A549 (cell line): ENCODE data around the gene TJP2. TPM values are rescaled to one million over a fixed set of nuclear protein-coding genes. Genes with fewer than 3 reads are reported as not detected.

Source experiments
- ATAC-seq, 2 experiments: fragments of 200-7000 bp in 1 of 2; fragments of >200 bp in 1 of 2; cut with Nextera tagmentation in 1 of 2; cut with Tn5 transposase in 1 of 2; 3 replicates each; pipeline versions ENCODE4 v1.8.0 to v1.9.1; 2018 to 2020; ENCODE audit warnings: mild to moderate bottlenecking in 1 of 2, moderate library complexity in 1 of 2
- CTCF ChIA-PET: fragments of 300-600 bp; sonication (Branson Sonifier 250); formaldehyde crosslinking; extraction: SDS; loops from one replicate; lab custom pipeline; 2021; ENCODE audit warnings: antibody characterized with exemption, inconsistent platforms; lab: Yijun Ruan, JAX
- POLR2A ChIA-PET: fragments of 350-600 bp; formaldehyde crosslinking; extraction: SDS; loops from one replicate; lab custom pipeline; 2021; ENCODE audit warnings: antibody characterized with exemption, inconsistent platforms; lab: Yijun Ruan, JAX
- DNase-seq, 2 experiments: peaks; one replicate each; pipeline versions ENCODE4 v3.0.0 to v3.0.0-alpha.2; 2011 to 2016; ENCODE audit warnings: low read depth in 1 of 2, low spot score in 1 of 2
- FAIRE-seq: peaks from 2 replicates; lab custom pipeline; 2011; peaks lifted over from hg19 to GRCh38; lab: Jason Lieb, UNC
- H3K27ac ChIP-seq, 2 experiments: fragments of >200 bp; sonication (Bioruptor Twin); formaldehyde crosslinking; 3 replicates each; pipeline ENCODE4 v1.5.1; 2016 to 2017
- H3K4me1 ChIP-seq: fragments of >200 bp; sonication (Bioruptor Twin); formaldehyde crosslinking; 3 replicates; pipeline ENCODE4 v1.6.1; 2016
- H3K4me2 ChIP-seq: fragments of >200 bp; sonication (Bioruptor Twin); formaldehyde crosslinking; 3 replicates; pipeline ENCODE4 v1.6.1; 2016
- H3K4me3 ChIP-seq: fragments of >200 bp; sonication (Bioruptor Twin); formaldehyde crosslinking; 3 replicates; pipeline ENCODE4 v1.5.1; 2016
- H3K9me3 ChIP-seq: fragments of >200 bp; sonication (Bioruptor Twin); formaldehyde crosslinking; 3 replicates; pipeline ENCODE4 v1.6.1; 2016
- CHD4 ChIP-seq: fragments of 200-600 bp; sonication (generic); IDR thresholded peaks from 2 replicates; pipeline ENCODE4 v1.6.1; 2016; ENCODE audit warnings: antibody characterized with exemption, mild to moderate bottlenecking, borderline replicate concordance
- FOXS1 ChIP-seq: fragments of 250-450 bp; sonication (Bioruptor Pico); IDR thresholded peaks from 2 replicates; pipeline ENCODE4 v1.5.0; 2020; ENCODE audit warnings: mild to moderate bottlenecking, moderate library complexity
- HEYL ChIP-seq: fragments of 250-450 bp; sonication (Bioruptor Pico); IDR thresholded peaks from 2 replicates; pipeline ENCODE4 v1.8.0; 2021; ENCODE audit warnings: mild to moderate bottlenecking, moderate library complexity
- HOXA7 ChIP-seq: fragments of 250-450 bp; sonication (Bioruptor Pico); IDR thresholded peaks from 2 replicates; pipeline ENCODE4 v1.5.0; 2020; ENCODE audit warnings: mild to moderate bottlenecking, moderate library complexity
- HOXB5 ChIP-seq: fragments of 250-450 bp; sonication (Bioruptor Pico); IDR thresholded peaks from 2 replicates; pipeline ENCODE4 v1.5.0; 2020; ENCODE audit warnings: mild to moderate bottlenecking, moderate library complexity
- MAFK ChIP-seq: fragments of 450-650 bp; IDR thresholded peaks from 2 replicates; pipeline ENCODE4 v1.6.1; 2014; ENCODE audit not compliant: partially characterized antibody
- MAZ ChIP-seq: fragments of 150-350 bp; IDR thresholded peaks from 2 replicates; pipeline ENCODE4 v1.6.1; 2014; ENCODE audit warnings: antibody characterized with exemption, low read depth, low read length, borderline replicate concordance
- NPAS2 ChIP-seq: fragments of 250-450 bp; sonication (Bioruptor Pico); IDR thresholded peaks from 2 replicates; pipeline ENCODE4 v1.8.0; 2022; ENCODE audit warnings: mild to moderate bottlenecking, moderate library complexity, borderline replicate concordance
- POLR2A ChIP-seq: IDR thresholded peaks from 2 replicates; pipeline ENCODE4 v1.6.1; 2012; ENCODE audit warnings: mild to moderate bottlenecking, low read length
- POLR2AphosphoS2 ChIP-seq: conservative IDR thresholded peaks from 2 replicates; pipeline ENCODE4 v1.6.1; 2012; ENCODE audit warnings: low read length, improper control_type of control experiment, inconsistent platforms
- SREBF2 ChIP-seq: fragments of 450-650 bp; IDR thresholded peaks from 2 replicates; pipeline ENCODE4 v1.6.1; 2014; ENCODE audit warnings: mild to moderate bottlenecking, moderate library complexity
- ZSCAN20 ChIP-seq: fragments of 250-450 bp; sonication (Bioruptor Pico); IDR thresholded peaks from 2 replicates; pipeline ENCODE4 v1.8.0; 2022; ENCODE audit warnings: mild to moderate bottlenecking, moderate library complexity
- WGBS: methylation state at CpG from one replicate; pipeline ENCODE4 v1.1.6; 2017; ENCODE audit errors: missing lambda C conversion rate; 5-methylcytosine and 5-hydroxymethylcytosine counted together
- polyA plus RNA-seq, 4 experiments: library from polyadenylated mRNA; depleted of rRNA in 3 of 4; stranded (reverse); fragments of >200 nt; fragmentation: RNase III in 1 of 4; extraction: RNeasy Plus Mini Kit Qiagen cat#74134 plus additional on column Dnase treatment in 1 of 4; gene quantifications; 2 replicates in 3 of 4; 3 replicates in 1 of 4; pipeline ENCODE4 v1.2.3, GENCODE V29; 2011 to 2017
- TF ChIP-seq, protein P1 (sequence below): fragments of >200 bp; sonication (Bioruptor Twin); formaldehyde crosslinking; IDR thresholded peaks from 2 replicates; pipeline ENCODE4 v1.6.1; 2016
- TF ChIP-seq, protein P2 (sequence below): fragments of 200-600 bp; sonication (generic); IDR thresholded peaks from 2 replicates; pipeline ENCODE4 v1.6.1; 2016; ENCODE audit warnings: antibody characterized with exemption, mild to moderate bottlenecking, moderate library complexity
- TF ChIP-seq, protein P3 (sequence below): fragments of >200 bp; sonication (Bioruptor Twin); formaldehyde crosslinking; IDR thresholded peaks from 3 replicates; pipeline ENCODE4 v1.5.1; 2016

TJP2 gene
- polyA plus RNA-seq, 2 of the 4 experiments (the other 2 are of a cell fraction): 1.7 to 3.6 TPM

DNA sequence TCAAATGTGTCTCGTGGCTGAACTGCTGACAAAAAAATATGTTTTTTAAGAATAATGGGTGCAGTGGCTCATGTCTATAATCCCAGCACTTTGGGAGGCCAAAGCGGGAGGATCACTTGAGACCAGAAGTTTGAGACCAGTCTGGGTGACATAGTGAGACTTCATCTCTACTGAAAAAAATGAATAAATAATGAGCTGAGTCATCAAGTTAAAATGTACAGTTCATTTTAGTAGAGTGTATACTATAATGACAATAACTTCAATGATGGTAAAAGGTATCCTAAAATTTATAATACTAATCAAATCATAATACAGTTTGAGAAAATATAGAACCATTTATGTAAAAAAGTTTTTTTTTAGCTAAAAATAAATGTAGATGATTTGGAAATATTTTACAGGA lies 37.9 kb upstream of the TJP2 start:
- H3K4me1 ChIP-seq: peaks cover 9% of the 10 kb centered on the region; the same call in 1 of the 3 replicates
- POLR2A ChIA-PET: no interaction called here

DNA sequence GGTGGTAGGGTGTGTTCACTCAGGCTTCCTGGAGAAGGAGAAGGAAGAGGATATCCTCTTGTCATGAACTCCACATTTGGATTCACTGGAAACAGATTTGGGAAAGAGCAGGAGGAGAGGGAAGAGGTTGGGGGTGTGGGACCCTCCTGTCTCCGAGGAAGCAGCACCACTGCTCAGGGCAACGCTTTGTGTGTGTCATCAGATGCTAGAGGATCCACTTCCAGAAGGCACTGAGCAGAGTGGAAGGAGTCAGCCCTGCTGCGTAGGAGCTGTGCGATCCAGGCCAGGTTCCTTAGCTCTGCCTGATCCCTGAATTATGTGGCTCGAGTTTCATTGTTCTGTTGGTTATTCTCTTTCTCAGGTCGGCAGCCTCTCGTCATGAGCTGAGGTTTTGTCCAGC lies 37.3 kb upstream of the TJP2 start:
- Histone ChIP-seq H3K4me1 (peaks cover 3% of the 10 kb centered on the region; the same call in 1 of the 3 replicates), H3K4me3 (no peak overlapping the region), H3K4me2 (no peak overlapping the region), H3K9me3 (no peaks in the 10 kb centered on the region), H3K27ac (no peak overlapping the region)
- 78% methylated on average over 7 of the region's 7 CpGs for WGBS
- FAIRE-seq (no peak), DNase-seq (no peak), ATAC-seq (no peak)
- ChIA-PET POLR2A (no interaction called here), CTCF (interaction anchor here (1.1 to 1.5 kb wide), 2 partner anchors 27 to 79 kb away, joined by 3 read pairs; no protein-coding TSS in a partner anchor)
- no peak for TF ChIP-seq MAZ
- TF ChIP-seq, protein P1, sequence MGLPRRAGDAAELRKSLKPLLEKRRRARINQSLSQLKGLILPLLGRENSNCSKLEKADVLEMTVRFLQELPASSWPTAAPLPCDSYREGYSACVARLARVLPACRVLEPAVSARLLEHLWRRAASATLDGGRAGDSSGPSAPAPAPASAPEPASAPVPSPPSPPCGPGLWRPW: no peak
- TF ChIP-seq FOXS1 (CRISPR knock-in tag): no peak
- TF ChIP-seq POLR2A: no peak
- TF ChIP-seq NPAS2: no peak
- no peak for TF ChIP-seq SREBF2
- TF ChIP-seq HOXB5 (CRISPR knock-in tag): no peak
- no peak for TF ChIP-seq HEYL (CRISPR knock-in tag)
- TF ChIP-seq, protein P2, sequence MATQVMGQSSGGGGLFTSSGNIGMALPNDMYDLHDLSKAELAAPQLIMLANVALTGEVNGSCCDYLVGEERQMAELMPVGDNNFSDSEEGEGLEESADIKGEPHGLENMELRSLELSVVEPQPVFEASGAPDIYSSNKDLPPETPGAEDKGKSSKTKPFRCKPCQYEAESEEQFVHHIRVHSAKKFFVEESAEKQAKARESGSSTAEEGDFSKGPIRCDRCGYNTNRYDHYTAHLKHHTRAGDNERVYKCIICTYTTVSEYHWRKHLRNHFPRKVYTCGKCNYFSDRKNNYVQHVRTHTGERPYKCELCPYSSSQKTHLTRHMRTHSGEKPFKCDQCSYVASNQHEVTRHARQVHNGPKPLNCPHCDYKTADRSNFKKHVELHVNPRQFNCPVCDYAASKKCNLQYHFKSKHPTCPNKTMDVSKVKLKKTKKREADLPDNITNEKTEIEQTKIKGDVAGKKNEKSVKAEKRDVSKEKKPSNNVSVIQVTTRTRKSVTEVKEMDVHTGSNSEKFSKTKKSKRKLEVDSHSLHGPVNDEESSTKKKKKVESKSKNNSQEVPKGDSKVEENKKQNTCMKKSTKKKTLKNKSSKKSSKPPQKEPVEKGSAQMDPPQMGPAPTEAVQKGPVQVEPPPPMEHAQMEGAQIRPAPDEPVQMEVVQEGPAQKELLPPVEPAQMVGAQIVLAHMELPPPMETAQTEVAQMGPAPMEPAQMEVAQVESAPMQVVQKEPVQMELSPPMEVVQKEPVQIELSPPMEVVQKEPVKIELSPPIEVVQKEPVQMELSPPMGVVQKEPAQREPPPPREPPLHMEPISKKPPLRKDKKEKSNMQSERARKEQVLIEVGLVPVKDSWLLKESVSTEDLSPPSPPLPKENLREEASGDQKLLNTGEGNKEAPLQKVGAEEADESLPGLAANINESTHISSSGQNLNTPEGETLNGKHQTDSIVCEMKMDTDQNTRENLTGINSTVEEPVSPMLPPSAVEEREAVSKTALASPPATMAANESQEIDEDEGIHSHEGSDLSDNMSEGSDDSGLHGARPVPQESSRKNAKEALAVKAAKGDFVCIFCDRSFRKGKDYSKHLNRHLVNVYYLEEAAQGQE: no peak
- no peak for TF ChIP-seq ZSCAN20
- TF ChIP-seq HOXA7 (CRISPR knock-in tag): no peak
- TF ChIP-seq MAFK: no peak
- TF ChIP-seq, protein P3, sequence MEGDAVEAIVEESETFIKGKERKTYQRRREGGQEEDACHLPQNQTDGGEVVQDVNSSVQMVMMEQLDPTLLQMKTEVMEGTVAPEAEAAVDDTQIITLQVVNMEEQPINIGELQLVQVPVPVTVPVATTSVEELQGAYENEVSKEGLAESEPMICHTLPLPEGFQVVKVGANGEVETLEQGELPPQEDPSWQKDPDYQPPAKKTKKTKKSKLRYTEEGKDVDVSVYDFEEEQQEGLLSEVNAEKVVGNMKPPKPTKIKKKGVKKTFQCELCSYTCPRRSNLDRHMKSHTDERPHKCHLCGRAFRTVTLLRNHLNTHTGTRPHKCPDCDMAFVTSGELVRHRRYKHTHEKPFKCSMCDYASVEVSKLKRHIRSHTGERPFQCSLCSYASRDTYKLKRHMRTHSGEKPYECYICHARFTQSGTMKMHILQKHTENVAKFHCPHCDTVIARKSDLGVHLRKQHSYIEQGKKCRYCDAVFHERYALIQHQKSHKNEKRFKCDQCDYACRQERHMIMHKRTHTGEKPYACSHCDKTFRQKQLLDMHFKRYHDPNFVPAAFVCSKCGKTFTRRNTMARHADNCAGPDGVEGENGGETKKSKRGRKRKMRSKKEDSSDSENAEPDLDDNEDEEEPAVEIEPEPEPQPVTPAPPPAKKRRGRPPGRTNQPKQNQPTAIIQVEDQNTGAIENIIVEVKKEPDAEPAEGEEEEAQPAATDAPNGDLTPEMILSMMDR: no peak
- TF ChIP-seq POLR2AphosphoS2: no peak

More for the DNA sequence above, 37.9 kb upstream of the TJP2 start:
- no peak for DNase-seq
- H3K27ac ChIP-seq: no peak overlapping the region
- ATAC-seq: no peak
- no peak for FAIRE-seq
- TF ChIP-seq CHD4: no peak
- peak; percentile 68 for TF ChIP-seq MAFK
- TF ChIP-seq, all 56 proteins: peak for 1
- H3K9me3 ChIP-seq: no peaks in the 10 kb centered on the region
- H3K4me2 ChIP-seq: no peak overlapping the region
- WGBS: 80% methylated on average over 2 of the region's 2 CpGs
- CTCF ChIA-PET: interaction anchor here (0.9 to 1.5 kb wide), 2 partner anchors 22 to 26 kb away, joined by 3 to 6 read pairs; no protein-coding TSS in a partner anchor
- no peak overlapping the region for H3K4me3 ChIP-seq

DNA sequence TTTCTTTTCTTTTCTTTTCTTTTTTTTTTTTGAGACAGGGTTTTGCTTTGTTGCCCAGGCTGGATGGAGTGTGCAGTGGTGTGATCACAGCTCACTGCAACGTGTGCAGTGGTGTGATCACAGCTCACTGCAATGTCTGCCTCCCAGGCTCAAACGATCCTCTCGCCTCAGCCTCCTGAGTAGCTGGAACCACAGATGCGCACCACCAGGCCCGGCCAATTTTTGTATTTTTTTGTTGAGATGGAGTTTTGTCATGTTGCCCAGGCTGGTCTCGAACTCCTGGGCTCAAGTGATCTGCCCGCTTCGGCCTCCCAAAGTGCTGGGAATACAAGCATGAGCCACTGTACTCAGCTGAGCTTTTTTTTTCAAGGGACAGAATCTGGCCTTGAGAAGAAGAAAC lies 36.8 kb upstream of the TJP2 start:
- ATAC-seq (no peak), FAIRE-seq (no peak), DNase-seq (no peak)
- CTCF ChIA-PET: interaction anchor here (1.1 to 1.5 kb wide), 2 partner anchors 27 to 79 kb away, joined by 3 read pairs; no protein-coding TSS in a partner anchor
- no peak overlapping the region for H3K4me3 ChIP-seq
- 83% methylated on average over 8 of the region's 8 CpGs for WGBS
- TF ChIP-seq, protein P2: no peak
- POLR2A ChIA-PET: no interaction called here
- H3K4me2 ChIP-seq: no peak overlapping the region
- H3K27ac ChIP-seq: no peak overlapping the region
- H3K4me1 ChIP-seq: no peaks in the 10 kb centered on the region
- H3K9me3 ChIP-seq: no peaks in the 10 kb centered on the region
